GM18519 (cell line): ENCODE data around the gene ZNF678.
"Not testable (repeated sequence)": the region's sequence is repeated elsewhere in the genome, so short reads cannot be mapped to it uniquely, and the experiment has no call there.

Source experiments
- ATAC-seq: cut with Tn5 transposase; IDR thresholded peaks from one replicate; pipeline ENCODE4 v1.9.1; 2021; ENCODE audit warnings: mild to moderate bottlenecking, moderate library complexity; ENCODE audit not compliant: unreplicated experiment, low FRiP score

Gene ZNF678

DNA sequence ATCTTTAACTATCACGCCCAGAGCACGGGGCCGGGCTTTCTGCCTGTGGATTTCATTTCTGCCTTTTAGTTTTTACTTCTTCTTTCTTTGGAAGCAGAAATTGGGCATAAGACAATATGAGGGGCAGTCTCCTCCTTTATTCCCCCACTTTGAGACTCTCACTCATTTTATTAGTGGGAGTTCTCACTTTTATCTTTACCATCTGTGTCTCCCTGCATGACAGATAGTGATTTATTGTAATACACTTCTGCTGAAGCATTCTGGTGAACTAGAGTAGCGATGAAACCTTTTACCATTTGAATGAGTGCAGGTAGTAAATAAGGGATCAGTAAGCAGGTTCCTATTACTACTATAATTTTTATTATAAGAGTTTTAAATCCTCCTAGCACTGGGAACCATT lies 26.4 kb downstream of the ZNF678 start:
- not testable (repeated sequence) for ATAC-seq

GRCh38 chr1:227596222-227596621 lies 32.9 kb downstream of the ZNF678 start:
- ATAC-seq, result not testable (repeated sequence)

DNA sequence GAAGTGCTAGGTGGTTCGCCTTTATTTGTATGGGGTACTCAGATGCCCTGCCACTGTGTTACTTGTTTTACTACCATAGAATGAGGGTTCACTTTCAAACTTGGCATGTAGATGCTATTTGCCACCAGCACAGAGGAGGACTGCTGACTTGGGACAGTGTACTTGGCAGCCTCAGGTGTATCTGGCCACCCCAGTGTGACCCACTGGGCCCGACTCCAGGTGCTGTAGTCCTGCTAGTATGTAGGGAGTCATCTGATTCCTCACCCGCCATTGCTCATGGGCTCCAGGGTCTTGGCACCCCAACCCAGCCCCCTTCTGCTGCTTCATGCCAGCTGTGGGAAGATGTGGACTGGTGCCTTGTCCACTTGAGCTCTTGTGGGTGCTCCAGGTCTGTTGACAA lies 40.0 kb downstream of the ZNF678 start:
- ATAC-seq, result no peak

DNA sequence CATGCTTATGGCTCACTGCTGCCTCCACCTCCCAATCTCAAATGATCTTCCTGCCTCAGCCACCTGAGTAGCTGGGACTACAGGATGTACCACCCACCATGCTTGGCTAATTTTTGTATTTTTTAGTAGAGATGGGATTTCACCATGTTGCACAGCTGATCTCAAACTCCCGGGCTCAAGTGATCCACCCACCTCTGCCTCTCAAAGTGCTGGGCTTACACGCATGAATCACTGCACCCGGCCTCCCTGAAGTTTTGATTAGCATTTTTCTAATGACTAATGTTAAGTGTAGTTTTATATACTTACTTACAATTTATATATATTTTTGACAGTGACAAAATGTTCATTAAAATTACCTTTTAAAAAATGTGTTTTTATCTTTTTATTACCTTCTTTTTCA lies 41.1 kb downstream of the ZNF678 start:
- no peak for ATAC-seq

DNA sequence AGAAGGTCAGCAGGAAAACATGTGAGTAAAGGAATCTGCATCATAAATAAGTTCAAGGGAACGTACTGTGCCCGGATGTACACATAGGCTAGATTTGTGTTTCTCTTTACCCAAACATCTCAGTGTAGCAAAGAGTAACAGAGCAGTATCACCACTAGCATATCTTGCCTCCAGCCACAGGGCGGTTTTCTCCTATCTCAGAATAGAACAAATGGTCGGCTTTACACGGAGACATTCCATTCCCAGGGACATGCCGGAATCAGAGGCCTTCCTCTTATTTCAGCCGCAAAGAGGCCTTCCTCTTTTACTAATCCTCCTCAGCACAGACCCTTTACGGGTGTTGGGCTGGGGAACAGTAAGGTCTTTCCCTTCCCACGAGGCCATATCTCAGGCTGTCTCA lies 42.9 kb downstream of the ZNF678 start:
- ATAC-seq, result not testable (repeated sequence)

DNA sequence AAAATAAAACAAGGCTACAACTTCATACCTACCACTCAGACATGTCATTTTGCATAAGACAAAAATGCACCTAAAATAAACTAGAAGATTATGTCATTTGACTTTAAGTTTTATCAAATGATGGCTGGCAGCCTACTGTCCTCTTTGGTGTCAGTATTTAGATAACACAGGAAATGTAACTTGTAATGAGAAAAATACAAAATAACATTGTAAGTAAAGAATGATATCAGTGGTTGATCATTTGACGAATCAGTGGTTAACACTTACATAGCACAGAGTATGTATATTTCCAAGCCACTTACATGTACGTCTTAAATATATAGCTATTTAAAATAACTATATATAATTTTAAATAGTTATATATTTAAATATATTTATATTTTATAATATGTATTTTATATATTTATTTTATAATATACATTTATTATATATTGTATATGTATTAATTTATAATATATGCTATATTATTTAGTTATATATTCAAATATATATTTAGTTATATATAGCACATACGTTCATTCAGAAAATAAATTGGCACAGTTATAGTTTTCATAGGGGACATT lies 44.1 kb downstream of the ZNF678 start:
- no peak for ATAC-seq

GRCh38 chr1:227612658-227613057 lies 49.3 kb downstream of the ZNF678 start:
- no peak for ATAC-seq

DNA sequence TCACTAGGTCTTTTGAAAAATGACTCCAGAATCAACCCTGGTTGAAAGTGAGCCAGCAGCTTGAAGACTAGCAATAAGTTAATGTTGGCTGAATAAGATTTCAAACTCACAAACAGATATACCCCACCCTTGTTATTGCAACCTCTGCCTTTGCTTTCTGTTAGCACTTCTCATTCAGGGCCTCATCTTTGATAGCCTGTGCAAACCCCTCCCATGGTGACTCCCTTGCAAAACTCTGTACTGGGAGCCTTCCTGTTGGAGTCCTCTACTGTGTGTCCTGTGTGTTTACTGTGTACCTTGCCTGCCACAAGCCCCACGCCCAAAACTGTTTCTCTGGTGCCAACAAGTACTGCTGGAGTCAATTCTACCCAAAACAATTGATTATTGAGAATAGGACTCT lies 50.2 kb downstream of the ZNF678 start:
- no peak for ATAC-seq

GRCh38 chr1:227621211-227621610 lies 57.9 kb downstream of the ZNF678 start:
- ATAC-seq, result no peak

GRCh38 chr1:227622739-227623475 lies 59.6 kb downstream of the ZNF678 start:
- no peak for ATAC-seq

DNA sequence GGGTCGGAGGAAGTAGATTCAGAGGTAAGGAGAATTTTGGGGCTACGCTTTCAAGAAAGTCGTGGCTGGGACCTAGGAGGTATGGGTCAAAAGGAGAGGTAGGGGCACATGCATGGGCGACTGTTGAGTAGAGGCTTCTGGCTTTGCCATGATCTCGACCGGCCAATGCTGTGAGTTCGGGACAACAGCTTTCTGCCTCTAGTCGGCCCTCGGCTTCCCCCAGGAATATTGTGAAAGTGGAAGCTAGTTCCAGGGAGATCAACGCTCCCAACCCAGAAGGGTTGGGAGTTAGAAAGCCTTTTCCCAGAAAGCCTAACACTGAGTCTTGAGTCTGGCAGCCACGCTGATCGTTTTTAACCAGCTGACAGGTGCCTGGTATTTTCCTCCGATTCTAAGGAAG lies 69.0 kb downstream of the ZNF678 start:
- no peak for ATAC-seq

DNA sequence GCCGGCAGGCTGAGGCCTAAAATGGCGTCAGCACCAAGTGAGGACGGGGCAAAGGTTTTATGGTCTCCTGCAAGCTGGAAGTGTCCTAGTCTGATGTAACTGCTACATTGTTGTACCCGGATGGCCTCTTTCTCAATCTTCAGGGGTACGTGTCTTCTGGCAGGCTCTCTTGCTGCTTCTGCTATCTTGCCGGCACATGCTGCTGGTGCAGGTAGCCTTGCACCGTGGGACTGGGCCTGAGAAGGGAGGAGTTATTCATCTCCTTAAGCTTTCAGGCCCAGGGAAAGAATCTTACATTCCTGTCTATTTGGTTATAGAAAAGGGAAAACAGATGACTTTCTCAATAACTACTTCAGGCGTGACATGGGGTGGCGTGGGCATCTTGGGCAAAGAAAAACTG lies 72.2 kb downstream of the ZNF678 start:
- no peak for ATAC-seq

DNA sequence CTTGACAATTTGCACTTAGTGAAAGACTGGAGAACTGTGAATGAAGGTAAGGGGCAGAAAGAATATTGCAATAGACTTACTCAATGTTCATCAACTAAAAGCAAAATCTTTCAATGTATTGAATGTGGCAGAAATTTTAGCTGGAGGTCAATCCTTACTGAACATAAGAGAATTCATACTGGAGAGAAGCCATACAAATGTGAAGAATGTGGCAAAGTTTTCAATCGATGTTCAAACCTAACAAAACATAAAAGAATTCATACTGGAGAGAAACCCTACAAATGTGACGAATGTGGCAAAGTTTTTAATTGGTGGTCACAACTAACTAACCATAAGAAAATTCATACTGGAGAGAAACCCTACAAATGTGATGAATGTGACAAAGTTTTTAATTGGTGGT lies 91.1 kb downstream of the ZNF678 start:
- ATAC-seq, result no peak

DNA sequence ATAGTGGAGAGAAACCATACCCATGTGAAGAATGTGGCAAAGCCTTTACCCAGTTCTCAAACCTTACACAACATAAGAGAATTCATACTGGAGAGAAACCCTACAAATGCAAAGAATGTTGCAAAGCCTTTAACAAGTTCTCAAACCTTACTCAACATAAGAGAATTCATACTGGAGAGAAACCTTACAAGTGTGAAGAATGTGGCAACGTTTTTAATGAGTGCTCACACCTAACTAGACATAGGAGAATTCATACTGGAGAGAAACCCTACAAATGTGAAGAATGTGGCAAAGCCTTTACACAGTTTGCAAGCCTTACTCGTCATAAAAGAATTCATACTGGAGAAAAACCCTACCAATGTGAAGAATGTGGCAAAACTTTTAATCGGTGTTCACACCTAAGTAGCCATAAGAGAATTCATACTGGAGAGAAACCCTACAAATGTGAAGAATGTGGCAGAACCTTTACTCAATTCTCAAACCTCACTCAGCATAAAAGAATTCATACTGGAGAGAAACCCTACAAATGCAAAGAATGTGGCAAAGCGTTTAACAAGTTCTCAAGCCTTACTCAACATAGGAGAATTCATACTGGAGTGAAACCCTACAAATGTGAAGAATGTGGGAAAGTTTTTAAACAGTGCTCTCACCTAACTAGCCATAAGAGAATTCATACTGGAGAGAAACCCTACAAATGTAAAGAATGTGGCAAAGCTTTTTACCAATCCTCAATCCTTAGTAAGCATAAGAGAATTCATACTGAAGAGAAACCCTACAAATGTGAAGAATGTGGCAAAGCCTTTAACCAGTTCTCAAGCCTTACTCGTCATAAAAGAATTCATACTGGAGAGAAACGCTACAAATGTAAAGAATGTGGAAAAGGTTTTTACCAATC lies 91.7 kb downstream of the ZNF678 start:
- no peak for ATAC-seq

DNA sequence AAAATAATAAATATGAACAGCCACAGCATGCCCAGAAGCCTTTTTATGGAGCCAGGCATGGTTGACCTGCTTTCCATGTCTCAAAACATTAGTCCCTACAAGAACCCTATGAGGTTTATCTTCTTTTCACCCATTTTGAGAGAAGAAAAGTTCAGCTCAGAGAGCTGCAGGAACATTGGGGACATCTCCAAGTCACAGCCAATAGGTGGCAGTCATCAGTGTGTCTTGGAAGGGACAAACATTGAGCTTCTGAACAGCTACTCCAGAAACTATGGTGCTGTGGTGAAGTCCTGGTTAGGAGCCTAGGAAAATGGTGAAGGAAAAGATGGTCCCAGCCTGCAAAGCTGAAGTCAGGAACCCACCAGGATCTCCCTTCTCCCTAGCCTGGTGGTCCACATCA lies 98.1 kb downstream of the ZNF678 start:
- no peak for ATAC-seq

DNA sequence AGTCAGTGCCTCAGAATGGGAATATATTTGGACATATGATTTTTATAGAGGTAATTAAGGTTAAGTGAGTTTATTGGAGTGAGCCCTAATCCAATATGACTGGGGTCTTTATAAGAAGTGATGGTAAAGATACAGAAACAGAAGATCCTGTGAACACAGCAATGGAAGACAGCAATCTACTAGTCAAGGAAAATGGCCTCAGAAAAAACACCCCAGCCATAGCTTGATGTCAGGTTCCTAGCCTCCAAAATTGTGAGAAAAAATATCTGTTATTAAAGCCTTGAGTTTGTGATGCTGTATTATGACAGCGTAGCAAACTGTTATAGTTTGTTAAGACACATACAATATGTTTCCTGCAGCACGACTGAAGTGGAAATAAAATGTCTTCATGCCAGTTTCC lies 99.6 kb downstream of the ZNF678 start:
- ATAC-seq, result no peak

- no peak for ATAC-seq
These were observed 102.9 kb downstream of the ZNF678 start for GRCh38 chr1:227666286-227666685.

DNA sequence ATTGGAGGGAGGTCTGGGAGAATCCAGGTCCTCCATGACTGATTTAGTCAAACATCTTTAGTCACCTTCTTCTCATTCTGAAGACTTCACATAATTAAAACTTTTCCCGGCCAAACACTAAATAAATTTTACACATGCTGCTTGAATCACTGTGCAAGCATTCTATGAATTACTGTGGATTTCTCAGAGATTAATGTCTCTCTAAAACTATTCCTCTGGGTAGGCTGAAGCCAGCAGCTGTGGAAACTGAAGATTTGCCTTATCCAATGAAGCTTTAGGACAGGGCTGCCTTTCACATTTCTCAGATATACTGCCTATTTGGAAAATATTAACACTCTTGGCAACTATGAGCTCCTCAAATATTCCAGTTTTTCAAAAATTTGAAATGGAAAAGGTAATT lies 110.1 kb downstream of the ZNF678 start:
- ATAC-seq, result no peak

DNA sequence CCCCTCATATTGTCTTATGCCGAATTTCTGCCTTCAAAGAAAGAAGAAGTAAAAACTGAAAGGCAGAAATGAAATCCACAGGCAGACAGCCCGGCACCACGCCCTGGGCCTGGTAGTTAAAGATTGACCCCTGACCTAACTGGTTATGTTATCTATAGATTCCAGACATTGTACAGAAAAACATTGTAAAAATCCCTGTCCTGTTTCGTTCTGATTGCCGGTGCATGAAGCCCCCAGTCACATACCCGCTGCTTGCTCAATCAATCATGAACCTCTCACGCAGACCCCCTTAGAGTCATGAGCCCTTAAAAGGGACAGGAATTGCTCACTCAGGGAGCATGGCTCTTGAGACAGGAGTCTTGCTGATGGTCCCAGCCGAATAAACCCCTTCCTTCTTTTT lies 122.5 kb downstream of the ZNF678 start:
- no peak for ATAC-seq

DNA sequence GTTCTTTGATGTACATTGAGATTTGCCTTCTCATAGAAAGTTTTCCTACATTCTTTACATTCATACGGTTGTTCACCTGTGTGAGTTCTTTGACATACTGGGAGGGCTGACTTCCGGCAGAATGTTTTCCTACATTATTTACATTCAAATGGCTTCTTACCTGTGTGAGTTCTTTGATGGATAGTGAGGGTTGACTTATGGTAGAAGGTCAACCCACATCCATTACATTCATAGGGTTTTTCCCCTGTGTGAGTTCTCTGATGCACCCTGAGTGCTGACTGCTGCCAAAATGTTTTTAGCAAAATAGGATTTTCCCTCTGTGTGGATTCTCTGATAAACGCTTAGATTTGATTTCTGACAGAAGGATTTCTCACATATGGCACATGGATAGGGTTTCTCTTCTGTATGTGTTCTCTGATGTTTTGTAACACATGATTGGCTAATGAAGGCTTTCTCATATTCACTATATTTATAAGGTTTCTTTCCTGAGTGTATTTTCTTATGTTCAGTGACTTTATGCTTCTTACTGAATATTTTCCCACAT lies 134.0 kb downstream of the ZNF678 start:
- ATAC-seq, result no peak

GRCh38 chr1:227701631-227702030 lies 138.3 kb downstream of the ZNF678 start:
- ATAC-seq, result not testable (repeated sequence)
